ENCODE results near the gene TMEM218. TPM values are rescaled to one million over a fixed set of nuclear protein-coding genes. Genes with fewer than 3 reads are reported as not detected.

Gene TMEM218
- total RNA-seq, 1 experiment from 2014 or later: 17.9 TPM

DNA sequence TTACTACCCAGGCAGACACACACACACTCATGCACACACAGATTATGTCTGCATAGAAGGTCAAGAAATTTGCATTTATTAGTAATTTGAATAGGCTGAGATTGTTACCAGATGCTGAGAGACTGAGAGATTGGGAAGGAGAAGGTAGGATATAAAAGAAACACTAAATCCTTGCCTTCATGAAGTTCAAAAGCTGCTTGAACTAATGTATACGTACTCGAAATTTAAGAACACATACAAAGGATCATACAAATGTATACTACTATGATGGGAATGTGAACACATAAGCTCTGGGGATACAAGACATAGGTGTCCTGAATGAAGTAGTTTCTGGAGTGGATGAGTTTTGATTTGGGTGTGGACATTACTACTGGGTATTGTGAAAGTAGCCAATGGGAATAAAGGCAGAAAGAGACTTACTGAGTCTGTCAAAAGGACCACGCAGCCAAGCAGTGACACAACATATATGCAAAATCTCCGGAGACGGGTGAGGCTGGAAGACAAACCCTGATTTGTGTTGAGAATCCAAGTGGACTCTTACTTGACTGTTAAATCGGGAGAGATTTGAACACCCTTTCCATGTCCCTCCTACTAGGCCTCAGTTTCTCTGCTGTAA is 45.8 kb upstream of the TMEM218 start:
- no peaks in the 10 kb centered on the region for H3K79me2 ChIP-seq (ENCODE audit: insufficient read depth, low read length)
- no peaks in the 10 kb centered on the region for H3K36me3 ChIP-seq (ENCODE audit: control insufficient read depth in 1 of 2, insufficient read depth in 2 of 2, low read length in 2 of 2)
- no peaks in the 10 kb centered on the region; a peak in 1 of 4 replicates for H3K9me3 ChIP-seq (ENCODE audit: control insufficient read depth in 1 of 2, insufficient read depth in 1 of 2, low read depth in 1 of 2, low read length in 2 of 2)
- ChIA-PET POLR2A (no interaction called here), RAD21 (ENCODE audit: low non-redundant PET in 1 of 2, low total read pairs in 2 of 2, uncharacterized antibody in 2 of 2, unreplicated experiment in 2 of 2) (no interaction called here), CTCF (no interaction called here)
- TF ChIP-seq, protein P1, sequence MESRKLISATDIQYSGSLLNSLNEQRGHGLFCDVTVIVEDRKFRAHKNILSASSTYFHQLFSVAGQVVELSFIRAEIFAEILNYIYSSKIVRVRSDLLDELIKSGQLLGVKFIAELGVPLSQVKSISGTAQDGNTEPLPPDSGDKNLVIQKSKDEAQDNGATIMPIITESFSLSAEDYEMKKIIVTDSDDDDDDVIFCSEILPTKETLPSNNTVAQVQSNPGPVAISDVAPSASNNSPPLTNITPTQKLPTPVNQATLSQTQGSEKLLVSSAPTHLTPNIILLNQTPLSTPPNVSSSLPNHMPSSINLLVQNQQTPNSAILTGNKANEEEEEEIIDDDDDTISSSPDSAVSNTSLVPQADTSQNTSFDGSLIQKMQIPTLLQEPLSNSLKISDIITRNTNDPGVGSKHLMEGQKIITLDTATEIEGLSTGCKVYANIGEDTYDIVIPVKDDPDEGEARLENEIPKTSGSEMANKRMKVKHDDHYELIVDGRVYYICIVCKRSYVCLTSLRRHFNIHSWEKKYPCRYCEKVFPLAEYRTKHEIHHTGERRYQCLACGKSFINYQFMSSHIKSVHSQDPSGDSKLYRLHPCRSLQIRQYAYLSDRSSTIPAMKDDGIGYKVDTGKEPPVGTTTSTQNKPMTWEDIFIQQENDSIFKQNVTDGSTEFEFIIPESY (IDR thresholded peaks at IDR 0.05; ENCODE audit: extremely low read depth, insufficient replicate concordance, low read length): no peak
- TF ChIP-seq, protein P2, sequence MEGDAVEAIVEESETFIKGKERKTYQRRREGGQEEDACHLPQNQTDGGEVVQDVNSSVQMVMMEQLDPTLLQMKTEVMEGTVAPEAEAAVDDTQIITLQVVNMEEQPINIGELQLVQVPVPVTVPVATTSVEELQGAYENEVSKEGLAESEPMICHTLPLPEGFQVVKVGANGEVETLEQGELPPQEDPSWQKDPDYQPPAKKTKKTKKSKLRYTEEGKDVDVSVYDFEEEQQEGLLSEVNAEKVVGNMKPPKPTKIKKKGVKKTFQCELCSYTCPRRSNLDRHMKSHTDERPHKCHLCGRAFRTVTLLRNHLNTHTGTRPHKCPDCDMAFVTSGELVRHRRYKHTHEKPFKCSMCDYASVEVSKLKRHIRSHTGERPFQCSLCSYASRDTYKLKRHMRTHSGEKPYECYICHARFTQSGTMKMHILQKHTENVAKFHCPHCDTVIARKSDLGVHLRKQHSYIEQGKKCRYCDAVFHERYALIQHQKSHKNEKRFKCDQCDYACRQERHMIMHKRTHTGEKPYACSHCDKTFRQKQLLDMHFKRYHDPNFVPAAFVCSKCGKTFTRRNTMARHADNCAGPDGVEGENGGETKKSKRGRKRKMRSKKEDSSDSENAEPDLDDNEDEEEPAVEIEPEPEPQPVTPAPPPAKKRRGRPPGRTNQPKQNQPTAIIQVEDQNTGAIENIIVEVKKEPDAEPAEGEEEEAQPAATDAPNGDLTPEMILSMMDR (IDR thresholded peaks at IDR 0.05 in 2 of 3, conservative IDR thresholded peaks at IDR 0.05 in 1 of 3; ENCODE audit: borderline replicate concordance in 1 of 3, insufficient read depth in 1 of 3, low read depth in 2 of 3, low read length in 2 of 3): no peak
- TF ChIP-seq ATF3 (IDR thresholded peaks at IDR 0.05): no peak
- no peak for TF ChIP-seq YY1 (IDR thresholded peaks at IDR 0.05; ENCODE audit: extremely low read depth, insufficient replicate concordance, low read depth, low read length)
- no peak for TF ChIP-seq EZH2 (IDR thresholded peaks at IDR 0.05)
- no peak for TF ChIP-seq ZNF274 (IDR thresholded peaks at IDR 0.05; ENCODE audit: low read depth, low read length)
- TF ChIP-seq EGR1 (IDR thresholded peaks at IDR 0.05; ENCODE audit: low read depth): no peak
- no peak for TF ChIP-seq SIN3A (IDR thresholded peaks at IDR 0.05; ENCODE audit: low read depth)
- DNase-seq (ENCODE audit: low read depth, low spot score) (no peak), ATAC-seq (no peak)
- no peak overlapping the region for H3K4me3 ChIP-seq (replicated peaks in 1 of 2; ENCODE audit: low read depth in 1 of 2, low read length in 2 of 2)
- no peak overlapping the region for H3K27ac ChIP-seq (ENCODE audit: low read depth, low read length)
- intact Hi-C loops (cut with micrococcal nuclease): no loop called here
- no peaks in the 10 kb centered on the region for H4K20me1 ChIP-seq (ENCODE audit: insufficient read depth)
- no peaks in the 10 kb centered on the region for H3K9me2 ChIP-seq (ENCODE audit: insufficient read depth)
- H3K4me1 ChIP-seq (ENCODE audit: control insufficient read depth in 1 of 2, insufficient read depth in 2 of 2, low read length in 2 of 2): no peaks in the 10 kb centered on the region
- no peaks in the 10 kb centered on the region for H3K27me3 ChIP-seq (ENCODE audit: insufficient read depth, low read length)
- H3K9ac ChIP-seq (ENCODE audit: low read length): no peak overlapping the region
- no peak overlapping the region for H3K4me2 ChIP-seq (ENCODE audit: low read length)
- no TSS peak for BruUV-seq (replicated peaks)
- no peak overlapping the region for H2AFZ ChIP-seq (ENCODE audit: low read depth, low read length, poor library complexity, severe bottlenecking)

All from HCT116 (cell line).